A673 (cell line): ENCODE data around the gene PPP1R26.
A peak's percentile ranks its signal among the peaks of the same experiment; 100 is the strongest.

Source experiments
- EZH2 ChIP-seq: fragments of 200-600 bp; sonication (generic); IDR thresholded peaks from 2 replicates; pipeline ENCODE4 v1.6.1; 2017; ENCODE audit warnings: borderline replicate concordance, low read depth, mild to moderate bottlenecking, mixed read lengths, antibody characterized with exemption, low read length; ENCODE audit not compliant: poor library complexity, severe bottlenecking
- TF ChIP-seq, protein P1 (sequence below): fragments of 300-800, 200-600 bp; sonication (generic); conservative IDR thresholded peaks from 2 replicates; pipeline ENCODE4 v1.5.1; 2017; ENCODE audit warnings: low read depth, mild to moderate bottlenecking, antibody characterized with exemption, low read length, moderate library complexity, mixed read lengths

- TF ChIP-seq EZH2: no peak
- TF ChIP-seq, protein P1, sequence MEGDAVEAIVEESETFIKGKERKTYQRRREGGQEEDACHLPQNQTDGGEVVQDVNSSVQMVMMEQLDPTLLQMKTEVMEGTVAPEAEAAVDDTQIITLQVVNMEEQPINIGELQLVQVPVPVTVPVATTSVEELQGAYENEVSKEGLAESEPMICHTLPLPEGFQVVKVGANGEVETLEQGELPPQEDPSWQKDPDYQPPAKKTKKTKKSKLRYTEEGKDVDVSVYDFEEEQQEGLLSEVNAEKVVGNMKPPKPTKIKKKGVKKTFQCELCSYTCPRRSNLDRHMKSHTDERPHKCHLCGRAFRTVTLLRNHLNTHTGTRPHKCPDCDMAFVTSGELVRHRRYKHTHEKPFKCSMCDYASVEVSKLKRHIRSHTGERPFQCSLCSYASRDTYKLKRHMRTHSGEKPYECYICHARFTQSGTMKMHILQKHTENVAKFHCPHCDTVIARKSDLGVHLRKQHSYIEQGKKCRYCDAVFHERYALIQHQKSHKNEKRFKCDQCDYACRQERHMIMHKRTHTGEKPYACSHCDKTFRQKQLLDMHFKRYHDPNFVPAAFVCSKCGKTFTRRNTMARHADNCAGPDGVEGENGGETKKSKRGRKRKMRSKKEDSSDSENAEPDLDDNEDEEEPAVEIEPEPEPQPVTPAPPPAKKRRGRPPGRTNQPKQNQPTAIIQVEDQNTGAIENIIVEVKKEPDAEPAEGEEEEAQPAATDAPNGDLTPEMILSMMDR: peak; percentile 83
Measured at GRCh38 chr9:135504262-135505243, 25.0 kb downstream of the PPP1R26 start.
